DOHH2 (cell line): Measurements from ENCODE around the gene EPHA5.

Experiments
- CTCF ChIP-seq: fragments of 200-600 bp; sonication (generic); IDR thresholded peaks from one replicate; pipeline ENCODE4 v1.5.1; 2014; ENCODE audit warnings: antibody characterized with exemption, mild to moderate bottlenecking, low read depth, low read length; ENCODE audit not compliant: poor library complexity, severe bottlenecking
- EZH2phosphoT487 ChIP-seq: fragments of 200-600 bp; sonication (generic); IDR thresholded peaks from 2 replicates; pipeline ENCODE4 v1.6.1; 2017; ENCODE audit warnings: borderline replicate concordance, mild to moderate bottlenecking, antibody characterized with exemption, low read length, moderate library complexity, mixed read lengths

- TF ChIP-seq CTCF, result no peak
- no peak for TF ChIP-seq EZH2phosphoT487
Observed at GRCh38 chr4:65453398-65453797, 216.9 kb downstream of the EPHA5 start.
